HG03060 (cell line): ENCODE results near the gene PCDHB14.
"Not testable (repeated sequence)": the region's sequence is repeated elsewhere in the genome, so short reads cannot be mapped to it uniquely, and the experiment has no call there.

Source experiments
- ATAC-seq: cut with Tn5 transposase; IDR thresholded peaks from one replicate; pipeline ENCODE4 v1.9.1; 2021; ENCODE audit warnings: low read depth, moderate number of reproducible peaks; ENCODE audit not compliant: unreplicated experiment

PCDHB14 gene

DNA sequence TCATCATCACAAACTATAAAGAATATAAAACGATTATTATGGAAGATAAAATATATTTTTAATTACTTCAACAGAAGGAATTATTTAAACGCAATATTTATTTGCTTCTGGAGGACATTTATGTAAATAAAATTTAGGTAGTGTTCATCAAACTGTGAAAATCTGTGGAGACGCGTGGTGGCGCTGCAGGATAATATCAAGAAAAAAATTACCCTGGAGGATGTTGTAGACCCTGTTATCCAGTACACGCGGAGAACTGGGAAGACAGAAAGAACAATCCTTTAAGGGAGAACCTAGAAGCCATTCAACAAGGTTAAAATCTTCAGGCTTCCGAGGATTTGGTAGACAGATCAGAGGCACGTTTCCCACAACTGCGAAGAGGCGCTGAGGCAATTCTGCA is 14.7 kb upstream of the PCDHB14 start, which contains the start of gene PCDHB12:
Gene PCDHB12 (plus strand): TSS at position 242 of the 400 bp plus-strand sequence. CDS start 189 bp downstream, outside the sequence.
- ATAC-seq: no peak

DNA sequence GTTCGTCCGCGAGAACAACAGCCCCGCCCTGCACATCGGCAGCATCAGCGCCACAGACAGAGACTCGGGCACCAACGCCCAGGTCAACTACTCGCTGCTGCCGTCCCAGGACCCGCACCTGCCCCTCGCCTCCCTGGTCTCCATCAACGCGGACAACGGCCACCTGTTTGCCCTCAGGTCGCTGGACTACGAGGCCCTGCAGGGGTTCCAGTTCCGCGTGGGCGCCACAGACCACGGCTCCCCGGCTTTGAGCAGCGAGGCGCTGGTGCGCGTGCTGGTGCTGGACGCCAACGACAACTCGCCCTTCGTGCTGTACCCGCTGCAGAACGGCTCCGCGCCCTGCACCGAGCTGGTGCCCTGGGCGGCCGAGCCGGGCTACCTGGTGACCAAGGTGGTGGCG is 12.9 kb upstream of the PCDHB14 start:
- not testable (repeated sequence) for ATAC-seq

DNA sequence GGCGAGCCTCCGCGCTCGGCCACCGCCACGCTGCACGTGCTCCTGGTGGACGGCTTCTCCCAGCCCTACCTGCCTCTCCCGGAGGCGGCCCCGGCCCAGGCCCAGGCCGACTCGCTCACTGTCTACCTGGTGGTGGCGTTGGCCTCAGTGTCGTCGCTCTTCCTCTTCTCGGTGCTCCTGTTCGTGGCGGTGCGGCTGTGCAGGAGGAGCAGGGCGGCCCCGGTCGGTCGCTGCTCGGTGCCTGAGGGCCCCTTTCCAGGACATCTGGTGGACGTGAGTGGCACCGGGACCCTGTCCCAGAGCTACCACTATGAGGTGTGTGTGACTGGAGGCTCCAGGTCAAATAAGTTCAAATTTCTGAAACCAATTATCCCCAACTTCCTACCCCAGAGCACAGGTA is 12.3 kb upstream of the PCDHB14 start:
- ATAC-seq: not testable (repeated sequence)

DNA sequence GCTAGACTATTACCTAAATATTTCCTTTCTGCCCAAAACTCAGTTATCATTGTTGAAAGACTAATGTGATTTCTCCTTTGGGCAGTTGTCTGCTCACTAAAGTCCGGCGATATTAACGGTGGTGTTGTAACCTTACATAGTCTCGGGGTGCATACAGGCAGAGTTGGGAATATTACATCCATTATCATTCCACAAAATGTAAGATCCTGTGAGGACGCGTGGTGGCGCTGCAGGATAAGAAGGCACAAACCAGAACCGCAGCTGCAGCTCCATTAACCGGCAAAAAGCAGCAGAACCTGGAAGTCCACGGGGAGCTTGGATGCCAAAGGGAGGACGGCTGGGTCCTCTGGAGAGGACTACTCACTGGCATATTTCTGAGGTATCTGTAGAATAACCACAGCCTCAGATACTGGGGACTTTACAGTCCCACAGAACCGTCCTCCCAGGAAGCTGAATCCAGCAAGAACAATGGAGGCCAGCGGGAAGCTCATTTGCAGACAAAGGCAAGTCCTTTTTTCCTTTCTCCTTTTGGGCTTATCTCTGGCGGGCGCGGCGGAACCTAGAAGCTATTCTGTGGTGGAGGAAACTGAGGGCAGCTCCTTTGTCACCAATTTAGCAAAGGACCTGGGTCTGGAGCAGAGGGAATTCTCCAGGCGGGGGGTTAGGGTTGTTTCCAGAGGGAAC is 9.3 kb upstream of the PCDHB14 start, which contains the start of gene PCDHB13:
Gene PCDHB13 (plus strand): TSS at position 264 of the 684 bp plus-strand sequence. CDS start 205 bp downstream, at position 469.
- not testable (repeated sequence) for ATAC-seq

DNA sequence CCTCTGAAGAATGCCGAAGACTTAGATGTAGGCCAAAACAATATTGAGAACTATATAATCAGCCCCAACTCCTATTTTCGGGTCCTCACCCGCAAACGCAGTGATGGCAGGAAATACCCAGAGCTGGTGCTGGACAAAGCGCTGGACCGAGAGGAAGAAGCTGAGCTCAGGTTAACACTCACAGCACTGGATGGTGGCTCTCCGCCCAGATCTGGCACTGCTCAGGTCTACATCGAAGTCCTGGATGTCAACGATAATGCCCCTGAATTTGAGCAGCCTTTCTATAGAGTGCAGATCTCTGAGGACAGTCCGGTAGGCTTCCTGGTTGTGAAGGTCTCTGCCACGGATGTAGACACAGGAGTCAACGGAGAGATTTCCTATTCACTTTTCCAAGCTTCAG is 8.6 kb upstream of the PCDHB14 start:
- ATAC-seq: not testable (repeated sequence)

DNA sequence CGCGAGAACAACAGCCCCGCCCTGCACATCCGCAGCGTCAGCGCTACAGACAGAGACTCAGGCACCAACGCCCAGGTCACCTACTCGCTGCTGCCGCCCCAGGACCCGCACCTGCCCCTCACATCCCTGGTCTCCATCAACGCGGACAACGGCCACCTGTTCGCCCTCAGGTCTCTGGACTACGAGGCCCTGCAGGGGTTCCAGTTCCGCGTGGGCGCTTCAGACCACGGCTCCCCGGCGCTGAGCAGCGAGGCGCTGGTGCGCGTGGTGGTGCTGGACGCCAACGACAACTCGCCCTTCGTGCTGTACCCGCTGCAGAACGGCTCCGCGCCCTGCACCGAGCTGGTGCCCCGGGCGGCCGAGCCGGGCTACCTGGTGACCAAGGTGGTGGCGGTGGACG is 7.6 kb upstream of the PCDHB14 start:
- not testable (repeated sequence) for ATAC-seq

DNA sequence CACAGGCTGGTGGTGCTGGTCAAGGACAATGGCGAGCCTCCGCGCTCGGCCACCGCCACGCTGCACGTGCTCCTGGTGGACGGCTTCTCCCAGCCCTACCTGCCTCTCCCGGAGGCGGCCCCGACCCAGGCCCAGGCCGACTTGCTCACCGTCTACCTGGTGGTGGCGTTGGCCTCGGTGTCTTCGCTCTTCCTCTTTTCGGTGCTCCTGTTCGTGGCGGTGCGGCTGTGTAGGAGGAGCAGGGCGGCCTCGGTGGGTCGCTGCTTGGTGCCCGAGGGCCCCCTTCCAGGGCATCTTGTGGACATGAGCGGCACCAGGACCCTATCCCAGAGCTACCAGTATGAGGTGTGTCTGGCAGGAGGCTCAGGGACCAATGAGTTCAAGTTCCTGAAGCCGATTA is 7.1 kb upstream of the PCDHB14 start:
- ATAC-seq: not testable (repeated sequence)

DNA sequence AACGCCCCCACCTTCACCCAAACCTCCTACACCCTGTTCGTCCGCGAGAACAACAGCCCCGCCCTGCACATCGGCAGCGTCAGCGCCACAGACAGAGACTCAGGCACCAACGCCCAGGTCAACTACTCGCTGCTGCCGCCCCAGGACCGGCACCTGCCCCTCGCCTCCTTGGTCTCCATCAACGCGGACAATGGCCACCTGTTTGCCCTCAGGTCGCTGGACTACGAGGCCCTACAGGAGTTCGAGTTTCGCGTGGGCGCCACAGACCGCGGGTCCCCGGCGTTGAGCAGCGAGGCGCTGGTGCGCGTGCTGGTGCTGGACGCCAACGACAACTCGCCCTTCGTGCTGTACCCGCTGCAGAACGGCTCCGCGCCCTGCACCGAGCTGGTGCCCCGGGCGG is 1.7 kb downstream of the PCDHB14 start:
- ATAC-seq: not testable (repeated sequence)

DNA sequence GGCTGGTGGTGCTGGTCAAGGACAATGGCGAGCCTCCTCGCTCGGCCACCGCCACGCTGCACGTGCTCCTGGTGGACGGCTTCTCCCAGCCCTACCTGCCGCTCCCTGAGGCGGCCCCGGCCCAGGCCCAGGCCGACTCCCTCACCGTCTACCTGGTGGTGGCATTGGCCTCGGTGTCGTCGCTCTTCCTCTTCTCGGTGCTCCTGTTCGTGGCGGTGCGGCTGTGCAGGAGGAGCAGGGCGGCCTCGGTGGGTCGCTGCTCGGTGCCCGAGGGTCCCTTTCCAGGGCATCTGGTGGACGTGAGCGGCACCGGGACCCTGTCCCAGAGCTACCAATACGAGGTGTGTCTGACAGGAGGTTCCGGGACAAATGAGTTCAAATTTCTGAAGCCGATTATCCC is 2.3 kb downstream of the PCDHB14 start:
- not testable (repeated sequence) for ATAC-seq

DNA sequence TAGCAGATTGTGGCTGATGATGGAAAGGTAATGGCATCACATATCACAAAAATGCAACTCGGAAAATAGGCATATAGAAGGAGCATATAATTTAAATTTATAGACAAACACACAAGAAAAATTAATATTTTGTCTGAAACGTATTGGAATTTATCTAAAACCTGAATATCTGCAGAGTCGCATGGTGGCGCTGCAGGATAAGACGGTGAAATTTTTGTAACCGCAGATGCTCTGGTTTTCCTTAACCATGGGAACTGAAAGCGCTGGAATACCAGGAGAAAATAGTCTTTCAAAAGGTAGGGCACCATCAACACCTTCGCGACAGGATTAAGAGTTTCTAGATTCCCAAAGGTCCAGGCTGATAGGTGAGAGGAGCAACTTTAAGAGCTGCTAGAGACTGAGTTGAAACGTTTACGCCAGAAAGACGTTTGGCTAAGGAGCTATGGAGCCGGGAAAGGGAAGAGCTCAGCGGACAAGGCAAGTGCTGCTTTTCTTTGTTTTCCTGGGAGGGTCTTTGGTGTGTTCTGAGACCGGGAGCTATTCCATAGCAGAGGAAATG is 11.0 kb downstream of the PCDHB14 start:
- ATAC-seq: no peak

DNA sequence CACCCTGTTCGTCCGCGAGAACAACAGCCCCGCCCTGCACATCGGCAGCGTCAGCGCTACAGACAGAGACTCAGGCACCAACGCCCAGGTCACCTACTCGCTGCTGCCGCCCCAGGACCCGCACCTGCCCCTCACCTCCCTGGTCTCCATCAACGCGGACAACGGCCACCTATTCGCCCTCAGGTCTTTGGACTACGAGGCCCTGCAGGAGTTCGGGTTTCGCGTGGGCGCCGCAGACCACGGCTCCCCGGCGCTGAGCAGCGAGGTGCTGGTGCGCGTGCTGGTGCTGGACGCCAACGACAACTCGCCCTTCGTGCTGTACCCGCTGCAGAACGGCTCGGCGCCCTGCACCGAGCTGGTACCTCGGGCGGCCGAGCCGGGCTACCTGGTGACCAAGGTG is 12.8 kb downstream of the PCDHB14 start:
- not testable (repeated sequence) for ATAC-seq

DNA sequence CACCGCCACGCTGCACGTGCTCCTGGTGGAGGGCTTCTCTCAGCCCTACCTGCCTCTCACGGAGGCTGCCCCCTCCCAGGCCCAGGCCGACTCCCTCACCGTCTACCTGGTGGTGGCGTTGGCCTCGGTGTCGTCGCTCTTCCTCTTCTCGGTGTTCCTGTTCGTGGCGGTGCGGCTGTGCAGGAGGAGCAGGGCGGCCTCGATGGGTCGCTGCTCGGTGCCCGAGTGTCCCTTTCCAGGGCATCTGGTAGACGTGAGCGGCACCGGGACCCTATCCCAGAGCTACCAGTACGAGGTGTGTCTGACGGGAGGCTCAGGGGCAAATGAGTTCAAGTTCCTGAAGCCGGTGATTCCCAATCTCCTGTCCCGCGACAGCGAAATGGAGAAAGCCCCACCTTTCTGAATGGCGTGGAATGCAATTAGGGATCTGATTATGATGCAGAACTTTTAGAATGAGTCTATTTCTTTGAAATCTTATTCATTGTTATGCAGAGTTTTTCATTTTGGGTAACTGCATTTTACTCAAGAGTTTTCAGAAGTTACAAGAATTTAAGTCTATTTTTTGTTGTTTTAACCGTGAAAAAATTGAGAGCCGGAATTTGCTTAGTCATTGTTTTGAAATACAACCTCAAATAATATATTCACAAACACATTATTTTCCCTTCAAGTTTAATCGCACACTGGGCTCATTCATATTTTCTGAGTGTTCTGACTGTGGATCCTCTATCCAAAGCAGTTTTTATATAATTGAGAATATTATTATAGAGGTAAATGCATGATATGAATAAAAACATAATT is 13.6 kb downstream of the PCDHB14 start:
- ATAC-seq: no peak

DNA sequence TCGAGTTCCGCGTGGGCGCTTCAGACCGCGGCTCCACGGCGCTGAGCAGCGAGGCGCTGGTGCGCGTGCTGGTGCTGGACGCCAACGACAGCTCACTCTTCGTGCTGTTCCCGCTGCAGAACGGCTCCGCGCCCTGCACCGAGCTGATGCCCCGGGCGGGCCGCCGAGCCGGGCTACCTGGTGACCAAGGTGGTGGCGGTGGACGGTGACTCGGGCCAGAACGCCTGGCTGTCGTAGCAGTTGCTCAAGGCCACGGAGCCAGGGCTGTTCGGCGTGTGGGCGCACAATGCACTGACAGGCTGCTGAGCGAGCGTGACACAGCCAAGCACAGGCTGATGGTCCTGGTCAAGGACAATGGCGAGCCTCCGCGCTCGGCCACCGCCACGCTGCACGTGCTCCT is 18.4 kb downstream of the PCDHB14 start:
- ATAC-seq: no peak

DNA sequence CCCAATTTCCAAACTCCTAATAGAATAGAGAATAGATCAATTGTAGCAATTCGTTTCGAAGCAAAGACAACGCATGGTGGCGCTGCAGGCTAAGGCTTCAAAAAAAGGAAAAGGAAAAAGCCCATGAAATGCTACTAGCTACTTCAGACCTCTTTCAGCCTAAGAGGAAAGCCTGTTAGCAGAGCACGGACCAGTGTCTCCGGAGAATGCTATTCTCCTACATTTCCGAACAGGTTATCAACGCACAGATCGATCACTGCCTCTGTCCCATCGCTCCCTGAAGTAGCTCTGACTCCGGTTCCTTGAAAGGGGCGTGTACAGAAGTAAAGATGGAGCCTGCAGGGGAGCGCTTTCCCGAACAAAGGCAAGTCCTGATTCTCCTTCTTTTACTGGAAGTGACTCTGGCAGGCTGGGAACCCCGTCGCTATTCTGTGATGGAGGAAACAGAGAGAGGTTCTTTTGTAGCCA is 22.1 kb downstream of the PCDHB14 start, which contains the start of gene PCDHB15:
Gene PCDHB15 (plus strand): TSS at position 146 of the 468 bp plus-strand sequence. CDS start 184 bp downstream, at position 330.
- no peak for ATAC-seq

DNA sequence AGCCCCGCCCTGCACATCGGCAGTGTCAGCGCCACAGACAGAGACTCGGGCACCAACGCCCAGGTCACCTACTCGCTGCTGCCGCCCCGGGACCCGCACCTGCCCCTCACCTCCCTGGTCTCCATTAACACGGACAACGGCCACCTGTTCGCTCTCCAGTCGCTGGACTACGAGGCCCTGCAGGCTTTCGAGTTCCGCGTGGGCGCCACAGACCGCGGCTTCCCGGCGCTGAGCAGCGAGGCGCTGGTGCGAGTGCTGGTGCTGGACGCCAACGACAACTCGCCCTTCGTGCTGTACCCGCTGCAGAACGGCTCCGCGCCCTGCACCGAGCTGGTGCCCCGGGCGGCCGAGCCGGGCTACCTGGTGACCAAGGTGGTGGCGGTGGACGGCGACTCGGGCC is 23.8 kb downstream of the PCDHB14 start:
- not testable (repeated sequence) for ATAC-seq

DNA sequence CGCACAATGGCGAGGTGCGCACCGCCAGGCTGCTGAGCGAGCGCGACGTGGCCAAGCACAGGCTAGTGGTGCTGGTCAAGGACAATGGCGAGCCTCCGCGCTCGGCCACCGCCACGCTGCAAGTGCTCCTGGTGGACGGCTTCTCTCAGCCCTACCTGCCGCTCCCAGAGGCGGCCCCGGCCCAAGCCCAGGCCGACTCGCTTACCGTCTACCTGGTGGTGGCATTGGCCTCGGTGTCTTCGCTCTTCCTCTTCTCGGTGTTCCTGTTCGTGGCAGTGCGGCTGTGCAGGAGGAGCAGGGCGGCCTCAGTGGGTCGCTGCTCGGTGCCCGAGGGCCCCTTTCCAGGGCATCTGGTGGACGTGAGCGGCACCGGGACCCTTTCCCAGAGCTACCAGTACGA is 24.3 kb downstream of the PCDHB14 start:
- ATAC-seq: not testable (repeated sequence)

DNA sequence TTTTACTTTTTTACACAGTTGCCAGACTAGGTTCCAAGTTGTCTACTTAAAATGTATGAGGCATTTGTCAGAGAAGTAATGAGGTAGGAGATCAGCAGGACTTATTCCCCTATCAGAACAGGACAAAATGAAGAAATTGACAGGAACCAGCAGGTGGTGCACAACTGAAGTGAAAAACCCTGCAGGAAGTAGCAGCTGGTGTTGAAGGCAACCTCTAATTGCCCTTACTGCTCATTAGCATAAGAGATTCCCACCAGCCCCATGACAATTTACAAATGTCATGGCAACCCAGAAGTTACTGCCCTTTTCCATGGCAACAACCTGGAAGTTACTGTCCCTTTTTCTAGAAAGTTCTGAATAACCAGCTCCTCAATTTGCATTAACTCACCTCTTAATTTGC is 27.4 kb downstream of the PCDHB14 start:
- no peak for ATAC-seq

DNA sequence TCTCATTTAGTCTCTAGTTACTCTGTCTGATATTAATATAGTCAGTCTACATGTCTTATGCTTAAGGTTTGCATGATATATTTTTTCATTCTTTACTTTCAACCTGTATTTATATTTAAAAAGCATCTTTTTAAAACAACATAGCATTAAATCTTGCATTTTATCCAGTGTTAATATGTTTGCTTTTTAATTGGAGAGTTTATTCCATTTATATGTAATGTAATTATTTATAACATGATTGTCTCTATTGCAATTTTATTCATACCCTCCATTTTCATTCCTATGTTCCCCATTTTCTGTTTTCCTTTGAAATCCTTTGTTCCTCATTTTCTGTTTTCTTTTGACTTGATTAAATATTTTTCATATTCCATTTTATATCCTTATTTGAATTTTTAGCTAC is 35.3 kb downstream of the PCDHB14 start:
- ATAC-seq: no peak

DNA sequence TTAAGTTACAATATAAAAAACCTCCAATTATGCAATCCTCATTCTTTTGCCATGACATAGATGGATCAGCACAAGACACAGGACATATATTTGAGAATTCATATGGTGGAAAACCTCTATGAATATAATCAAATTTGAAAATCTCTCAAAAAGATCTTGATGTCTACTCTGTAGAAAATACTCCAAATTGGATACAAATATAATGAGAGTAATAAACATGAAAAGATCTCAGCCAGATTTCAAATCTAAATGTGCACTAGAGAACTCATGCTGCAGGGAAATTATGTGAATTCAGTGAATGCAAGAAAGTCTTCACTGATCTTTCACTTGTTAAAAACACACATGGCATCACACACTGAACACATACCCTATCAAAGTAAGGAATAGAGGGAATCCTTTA is 35.8 kb downstream of the PCDHB14 start:
- ATAC-seq: no peak

DNA sequence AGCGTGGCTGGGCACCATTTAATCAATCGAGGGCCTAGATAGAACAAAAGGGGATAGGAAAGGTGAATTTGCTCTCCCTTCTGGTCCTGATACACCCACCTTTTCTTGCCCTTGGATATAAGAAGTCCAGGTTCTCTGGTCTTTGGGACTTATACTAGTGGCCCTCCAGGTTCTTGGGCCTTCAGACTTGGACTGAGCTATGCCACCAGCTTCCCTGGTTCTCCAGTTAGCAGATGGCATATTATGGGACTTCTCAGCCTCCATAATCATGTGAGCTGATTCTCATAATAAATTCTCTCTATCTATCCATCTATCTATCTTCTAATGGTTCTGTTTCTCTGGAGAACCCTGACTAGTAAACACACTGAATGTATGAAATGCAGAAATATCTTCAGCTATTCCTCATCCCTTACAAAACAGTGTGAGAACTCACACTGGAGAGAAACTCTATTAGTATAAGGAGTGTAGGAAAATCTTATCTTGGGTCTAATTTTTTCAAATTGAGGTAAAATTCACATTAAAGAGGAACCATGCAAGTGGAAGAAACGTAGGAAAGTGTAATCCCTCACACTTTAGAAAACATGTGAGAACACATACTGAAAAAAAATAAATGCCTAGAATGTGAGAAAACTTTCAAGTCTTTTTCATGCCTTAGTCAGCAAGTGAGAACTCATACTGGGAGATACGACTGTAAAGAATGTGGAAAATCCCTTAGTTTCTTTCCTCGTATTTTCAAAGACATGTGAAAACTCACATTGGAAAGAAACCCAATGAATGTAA is 37.5 kb downstream of the PCDHB14 start:
- no peak for ATAC-seq
